ENCODE results near the gene ZNF420.

- TF ChIP-seq CTCF (IDR thresholded peaks at IDR 0.05) (no peak), ZFX (IDR thresholded peaks at IDR 0.05; ENCODE audit: borderline replicate concordance) (no peak)
Measured at GRCh38 chr19:37095859-37096258, 17.6 kb downstream of the ZNF420 start.

Measured in 22Rv1 (cell line).